Gastroesophageal sphincter (tissue), 4 donors: Measurements from ENCODE around the gene LSR. TPM values are rescaled to one million over a fixed set of nuclear protein-coding genes. Genes with fewer than 3 reads are reported as not detected.

ENCODE experiments used
- ATAC-seq: fragments of 150-250 bp; one replicate; pipeline ENCODE4 v1.9.1; 2016; ENCODE audit warnings: mild to moderate bottlenecking, moderate library complexity
- H3K27ac ChIP-seq, 4 donors: fragments of 200-600 bp; sonication (generic) in 3 of 4; 1 replicate in 3 of 4; 2 replicates in 1 of 4; pipeline ENCODE4 v1.5.1; 2016 to 2019
- H3K27me3 ChIP-seq: fragments of 200-600 bp; sonication (generic); one replicate; pipeline ENCODE4 v1.5.1; 2019
- H3K36me3 ChIP-seq, 2 donors: fragments of 200-600 bp; sonication (generic); one replicate each; pipeline ENCODE4 v1.5.1; 2019; ENCODE audit warnings: control low read depth in 1 of 2
- H3K4me1 ChIP-seq, 3 donors: fragments of 200-600 bp; sonication (generic); 1 replicate in 2 of 3; 2 replicates in 1 of 3; pipeline ENCODE4 v1.5.1; 2016 to 2019; ENCODE audit warnings: control low read depth in 2 of 3
- H3K4me3 ChIP-seq, 2 donors: fragments of 200-600 bp; sonication (generic); one replicate each; pipeline ENCODE4 v1.5.1; 2019; ENCODE audit warnings: mild to moderate bottlenecking in 1 of 2, moderate library complexity in 1 of 2
- H3K9me3 ChIP-seq, 3 donors: fragments of 200-600 bp; sonication (generic); one replicate each; pipeline ENCODE4 v1.5.1; 2017 to 2019; ENCODE audit warnings: control low read depth in 2 of 3
- CTCF ChIP-seq, 4 experiments: fragments of 200-600 bp in 2 of 4; fragments of 450-650 bp in 2 of 4; sonication (generic) in 1 of 4; IDR thresholded peaks; one replicate each; pipeline ENCODE4 v1.5.1; 2017 to 2019; ENCODE audit warnings: antibody characterized with exemption in 4 of 4, mild to moderate bottlenecking in 2 of 4, moderate library complexity in 2 of 4
- EP300 ChIP-seq: sonication (generic); formaldehyde crosslinking; IDR thresholded peaks from one replicate; pipeline ENCODE4 v1.6.1; 2017; ENCODE audit warnings: antibody characterized with exemption, mild to moderate bottlenecking
- POLR2A ChIP-seq, 2 donors: fragments of 450-650 bp; IDR thresholded peaks; one replicate each; pipeline ENCODE4 v1.6.1; 2017; ENCODE audit warnings: antibody characterized with exemption in 2 of 2, mild to moderate bottlenecking in 2 of 2, moderate library complexity in 1 of 2
- POLR2AphosphoS5 ChIP-seq: sonication (generic); formaldehyde crosslinking; IDR thresholded peaks from one replicate; pipeline ENCODE4 v1.6.1; 2017; ENCODE audit warnings: antibody characterized with exemption
- WGBS, 2 donors: methylation state at CpG; one replicate each; pipeline ENCODE4 v1.1.5; 2018; ENCODE audit warnings: low coverage in 1 of 2; 5-methylcytosine and 5-hydroxymethylcytosine counted together
- total RNA-seq, 4 donors: library from RNA; depleted of rRNA; stranded (reverse); fragments of >200 nt; gene quantifications; one replicate each; pipeline ENCODE4 v1.1.0, GENCODE V29; 2016

The LSR gene
- total RNA-seq, 4 donors from 2014 or later, result 3.3 to 6.6 (median 5.2) TPM

- Histone ChIP-seq H3K27ac (no peak overlapping the region), H3K36me3 (peaks cover 0 to 89% of the 10 kb centered on the region in 2 donors), H3K4me3 (no peak overlapping the region), H3K9me3 (no peaks in the 10 kb centered on the region), H3K4me1 (peaks cover 0 to 29% (median 11%) of the 10 kb centered on the region in 3 donors), H3K27me3 (no peaks in the 10 kb centered on the region)
- TF ChIP-seq POLR2AphosphoS5, result no peak
- TF ChIP-seq POLR2A (IDR thresholded peaks at IDR 0.05), result no peak
- TF ChIP-seq EP300, result no peak
- TF ChIP-seq CTCF (IDR thresholded peaks at IDR 0.05), result no peak
- WGBS, 2 donors, result 49 to 70% methylated on average over 4 to 14 of the region's 14 CpGs
- ATAC-seq, result no peak
Observed at GRCh38 chr19:35273686-35274259, 25.0 kb downstream of the LSR start.

GRCh38 chr19:35274323-35274722 is 25.5 kb downstream of the LSR start:
- H3K9me3 ChIP-seq, result no peaks in the 10 kb centered on the region
- 100% methylated on average over 1 of the region's 5 CpGs; no CpG with 5 or more reads in 1 of the 2 donors for WGBS, 2 donors
- no peak overlapping the region for H3K27ac ChIP-seq
- peaks cover 0 to 29% (median 11%) of the 10 kb centered on the region in 3 donors for H3K4me1 ChIP-seq
- H3K36me3 ChIP-seq, result peaks cover 0 to 94% of the 10 kb centered on the region in 2 donors
- H3K4me3 ChIP-seq, result no peak overlapping the region
- ATAC-seq, result no peak
- TF ChIP-seq CTCF (IDR thresholded peaks at IDR 0.05), result no peak
- no peak for TF ChIP-seq POLR2AphosphoS5
- TF ChIP-seq EP300, result no peak
- TF ChIP-seq POLR2A (IDR thresholded peaks at IDR 0.05), result no peak
- H3K27me3 ChIP-seq, result no peaks in the 10 kb centered on the region

GRCh38 chr19:35276706-35277281 is 28.0 kb downstream of the LSR start:
- no peaks in the 10 kb centered on the region for H3K9me3 ChIP-seq
- H3K36me3 ChIP-seq, result peaks cover 0 to 84% of the 10 kb centered on the region in 2 donors
- H3K27me3 ChIP-seq, result no peaks in the 10 kb centered on the region
- H3K4me1 ChIP-seq, result peaks cover 0 to 25% (median 0%) of the 10 kb centered on the region in 3 donors
- no peak overlapping the region for H3K4me3 ChIP-seq
- WGBS, 2 donors, result 100% methylated on average over 1 of the region's 28 CpGs; no CpG with 5 or more reads in 1 of the 2 donors
- H3K27ac ChIP-seq, result no peak overlapping the region
- no peak for ATAC-seq
- TF ChIP-seq POLR2A (IDR thresholded peaks at IDR 0.05) (no peak), EP300 (no peak), CTCF (IDR thresholded peaks at IDR 0.05) (no peak), POLR2AphosphoS5 (no peak)

GRCh38 chr19:35278578-35279284 is 29.9 kb downstream of the LSR start:
- no peak overlapping the region for H3K27ac ChIP-seq
- WGBS, 2 donors, result 77 to 100% methylated on average over 4 to 10 of the region's 45 CpGs

More at GRCh38 chr19:35278578-35279284, 29.9 kb downstream of the LSR start:
- Histone ChIP-seq H3K4me1 (peaks cover 0 to 12% (median 0%) of the 10 kb centered on the region in 3 donors), H3K4me3 (no peak overlapping the region), H3K36me3 (peaks cover 0 to 65% of the 10 kb centered on the region in 2 donors), H3K27me3 (peaks cover 18% of the 10 kb centered on the region), H3K9me3 (no peaks in the 10 kb centered on the region)
- ATAC-seq, result no peak
- TF ChIP-seq POLR2A (IDR thresholded peaks at IDR 0.05) (no peak), POLR2AphosphoS5 (no peak), CTCF (IDR thresholded peaks at IDR 0.05) (no peak), EP300 (no peak)
